Testis (tissue), 2 donors: ENCODE data around the gene FCRL2.

ENCODE experiments used
- POLR2A ChIP-seq: fragments of 450-650 bp; IDR thresholded peaks from one replicate; pipeline ENCODE4 v1.6.1; 2017; ENCODE audit warnings: antibody characterized with exemption, mild to moderate bottlenecking, moderate library complexity
- TF ChIP-seq, protein P1 (sequence below), 3 experiments: fragments of 450-650 bp in 2 of 3; fragments of 200-600 bp in 1 of 3; sonication (generic) in 1 of 3; IDR thresholded peaks; one replicate each; pipeline ENCODE4 v1.5.1; 2016 to 2019; ENCODE audit warnings: antibody characterized with exemption in 3 of 3, mild to moderate bottlenecking in 2 of 3, moderate library complexity in 1 of 3

DNA sequence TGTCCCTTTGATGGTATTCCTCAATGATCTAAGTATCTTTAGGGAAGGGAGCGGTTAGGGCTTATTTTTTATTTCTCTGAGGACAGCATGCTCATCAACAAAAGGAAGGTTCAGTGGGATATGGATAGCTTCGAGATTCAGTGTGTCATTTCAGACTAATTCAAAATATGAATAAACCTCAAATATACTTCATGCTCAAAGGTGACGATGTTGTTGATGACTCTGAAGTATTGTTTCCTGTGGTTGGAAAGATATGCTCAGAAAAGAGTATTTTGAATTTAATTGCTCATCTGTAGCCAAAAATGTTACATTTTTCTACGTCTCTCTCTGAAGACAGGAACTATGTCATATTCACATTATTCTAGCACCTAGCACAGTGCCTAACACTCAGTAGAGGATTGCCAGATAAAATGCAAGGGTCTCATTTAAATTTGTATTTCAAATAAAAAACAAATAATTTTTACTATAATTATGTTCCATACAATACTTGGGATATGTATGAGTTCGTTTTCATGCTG lies 74.6 kb downstream of the FCRL2 start:
- TF ChIP-seq, protein P1, sequence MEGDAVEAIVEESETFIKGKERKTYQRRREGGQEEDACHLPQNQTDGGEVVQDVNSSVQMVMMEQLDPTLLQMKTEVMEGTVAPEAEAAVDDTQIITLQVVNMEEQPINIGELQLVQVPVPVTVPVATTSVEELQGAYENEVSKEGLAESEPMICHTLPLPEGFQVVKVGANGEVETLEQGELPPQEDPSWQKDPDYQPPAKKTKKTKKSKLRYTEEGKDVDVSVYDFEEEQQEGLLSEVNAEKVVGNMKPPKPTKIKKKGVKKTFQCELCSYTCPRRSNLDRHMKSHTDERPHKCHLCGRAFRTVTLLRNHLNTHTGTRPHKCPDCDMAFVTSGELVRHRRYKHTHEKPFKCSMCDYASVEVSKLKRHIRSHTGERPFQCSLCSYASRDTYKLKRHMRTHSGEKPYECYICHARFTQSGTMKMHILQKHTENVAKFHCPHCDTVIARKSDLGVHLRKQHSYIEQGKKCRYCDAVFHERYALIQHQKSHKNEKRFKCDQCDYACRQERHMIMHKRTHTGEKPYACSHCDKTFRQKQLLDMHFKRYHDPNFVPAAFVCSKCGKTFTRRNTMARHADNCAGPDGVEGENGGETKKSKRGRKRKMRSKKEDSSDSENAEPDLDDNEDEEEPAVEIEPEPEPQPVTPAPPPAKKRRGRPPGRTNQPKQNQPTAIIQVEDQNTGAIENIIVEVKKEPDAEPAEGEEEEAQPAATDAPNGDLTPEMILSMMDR (IDR thresholded peaks at IDR 0.05): no peak
- TF ChIP-seq POLR2A: no peak
